GM12878 (cell line): ENCODE data around the gene MAST1. TPM values are rescaled to one million over a fixed set of nuclear protein-coding genes. Genes with fewer than 3 reads are reported as not detected.
A peak's percentile ranks its signal among the peaks of the same experiment; 100 is the strongest.

Source experiments
- ATF2 ChIP-seq: IDR thresholded peaks from 2 replicates; pipeline ENCODE4 v1.6.1; 2012; ENCODE audit warnings: low read length, inconsistent platforms
- BCL3 ChIP-seq: IDR thresholded peaks from 2 replicates; pipeline ENCODE4 v1.6.1; 2011; ENCODE audit warnings: borderline replicate concordance, low read depth, mild to moderate bottlenecking, moderate library complexity, low read length; ENCODE audit not compliant: insufficient read depth, poor library complexity, severe bottlenecking
- CHD1 ChIP-seq: IDR thresholded peaks from 2 replicates; pipeline ENCODE4 v1.6.1; 2012; ENCODE audit warnings: low read depth, low read length, improper control_type of control experiment
- CREM ChIP-seq: IDR thresholded peaks from 2 replicates; pipeline ENCODE4 v1.6.1; 2014; ENCODE audit warnings: antibody characterized with exemption, low read depth
- DPF2 ChIP-seq: fragments of 450-650 bp; IDR thresholded peaks from 2 replicates; pipeline ENCODE4 v1.6.1; 2017; ENCODE audit warnings: mild to moderate bottlenecking
- ELK1 ChIP-seq: IDR thresholded peaks from 2 replicates; pipeline ENCODE4 v1.6.1; 2012; ENCODE audit warnings: low read depth, low read length, improper control_type of control experiment
- FOS ChIP-seq: IDR thresholded peaks from 3 replicates; pipeline ENCODE4 v1.6.1; 2011; ENCODE audit warnings: borderline replicate concordance; ENCODE audit not compliant: insufficient read length; ENCODE audit errors: extremely low read depth
- FOXM1 ChIP-seq: IDR thresholded peaks from 2 replicates; pipeline ENCODE4 v1.6.1; 2012; ENCODE audit warnings: low read depth, mild to moderate bottlenecking, inconsistent platforms, low read length, moderate library complexity
- KDM1A ChIP-seq: fragments of 200-600 bp; sonication (generic); IDR thresholded peaks from 2 replicates; pipeline ENCODE4 v1.6.1; 2016; ENCODE audit warnings: borderline replicate concordance
- MTA2 ChIP-seq: fragments of 450-650 bp; IDR thresholded peaks from 2 replicates; pipeline ENCODE4 v1.6.1; 2016; ENCODE audit warnings: low read depth, mild to moderate bottlenecking, moderate library complexity
- MYC ChIP-seq: IDR thresholded peaks from 2 replicates; pipeline ENCODE4 v1.6.1; 2011; ENCODE audit warnings: mild to moderate bottlenecking, low read length, moderate library complexity, inconsistent platforms; ENCODE audit not compliant: insufficient read depth, insufficient replicate concordance, insufficient read length, severe bottlenecking
- NFYA ChIP-seq: IDR thresholded peaks from 2 replicates; pipeline ENCODE4 v1.6.1; 2011; ENCODE audit warnings: low read depth, mild to moderate bottlenecking, low read length, improper control_type of control experiment, borderline replicate concordance
- POLR2A ChIP-seq: IDR thresholded peaks from 2 replicates; pipeline ENCODE4 v1.6.1; 2011; ENCODE audit warnings: low read depth, mild to moderate bottlenecking, low read length
- POLR2AphosphoS5 ChIP-seq: IDR thresholded peaks from 2 replicates; pipeline ENCODE4 v1.6.1; 2011; ENCODE audit warnings: mild to moderate bottlenecking, low read length, inconsistent platforms
- TCF7 ChIP-seq: IDR thresholded peaks from 2 replicates; pipeline ENCODE4 v1.6.1; 2014; ENCODE audit warnings: antibody characterized with exemption, borderline replicate concordance
- ZBED1 ChIP-seq: IDR thresholded peaks from 2 replicates; pipeline ENCODE4 v1.6.1; 2016; ENCODE audit warnings: borderline replicate concordance
- ZNF217 ChIP-seq: fragments of 450-650 bp; IDR thresholded peaks from 2 replicates; pipeline ENCODE4 v1.6.1; 2017; ENCODE audit warnings: antibody characterized with exemption, mild to moderate bottlenecking
- polyA plus RNA-seq, 11 experiments: library from polyadenylated mRNA; depleted of rRNA in 4 of 11; unstranded in 6 of 11; stranded (reverse) in 5 of 11; fragments of >200 nt; fragmentation: Nextera tagmentation in 4 of 11; fragmentation: Illumina TruSeq in 1 of 11; extraction: Ambion mirVana in 4 of 11; extraction: Trizol in 1 of 11; gene quantifications; 1 replicate in 1 of 11; 2 replicates in 10 of 11; pipeline versions ENCODE4 v1.2.1 to v1.2.3, GENCODE V29; 2011 to 2016; ENCODE audit warnings: inconsistent platforms in 2 of 11, missing spikeins in 2 of 11, low read depth in 1 of 11
- total RNA-seq, 4 experiments: library from RNA; depleted of rRNA in 3 of 4; stranded (reverse); fragments of >200 nt in 3 of 4; fragmentation: Illumina TruSeq in 1 of 4; extraction: Trizol in 1 of 4; gene quantifications; 2 replicates each; pipeline versions ENCODE4 v1.2.1 to v1.2.3, GENCODE V29; 2013 to 2021
- TF ChIP-seq, protein P1 (sequence below): IDR thresholded peaks from 2 replicates; pipeline ENCODE4 v1.6.1; 2011; ENCODE audit warnings: mild to moderate bottlenecking, low read depth, low read length, moderate library complexity; ENCODE audit not compliant: insufficient replicate concordance
- TF ChIP-seq, protein P2 (sequence below): fragments of 450-650 bp; IDR thresholded peaks from 2 replicates; pipeline ENCODE4 v1.6.1; 2014; ENCODE audit warnings: mild to moderate bottlenecking
- TF ChIP-seq, protein P3 (sequence below): fragments of 450-650 bp; IDR thresholded peaks from 2 replicates; pipeline ENCODE4 v1.6.1; 2017; ENCODE audit warnings: low read depth, mild to moderate bottlenecking, moderate library complexity

Gene MAST1
- total and polyA plus RNA-seq, 10 of the 15 experiments (the other 5 are each of a cell fraction or from before 2014, with no cell fraction given) = 0.08 to 0.79 (median 0.44) TPM; not detected in 1

GRCh38 chr19:12789098-12789903 lies 49.0 kb upstream of the MAST1 start (continued):
- TF ChIP-seq POLR2AphosphoS5 (peak; percentile 28), DPF2 (peak; percentile 15), ATF2 (no peak), TCF7 (no peak), POLR2A (peak; percentile 75), ELK1 (0 out of 2 replicates have a peak, but pooled peaks have one; percentile 30), CHD1 (no peak), MYC (no peak), NFYA (no peak), CREM (no peak), BCL3 (peak; percentile 31), ZNF217 (peak; percentile 71; the same call in 1 of the 2 replicates), FOXM1 (no peak), MTA2 (no peak; the same call in 1 of the 2 replicates), ZBED1 (no peak; the same call in 1 of the 2 replicates), FOS (no peak), KDM1A (no peak)
- TF ChIP-seq, protein P1, sequence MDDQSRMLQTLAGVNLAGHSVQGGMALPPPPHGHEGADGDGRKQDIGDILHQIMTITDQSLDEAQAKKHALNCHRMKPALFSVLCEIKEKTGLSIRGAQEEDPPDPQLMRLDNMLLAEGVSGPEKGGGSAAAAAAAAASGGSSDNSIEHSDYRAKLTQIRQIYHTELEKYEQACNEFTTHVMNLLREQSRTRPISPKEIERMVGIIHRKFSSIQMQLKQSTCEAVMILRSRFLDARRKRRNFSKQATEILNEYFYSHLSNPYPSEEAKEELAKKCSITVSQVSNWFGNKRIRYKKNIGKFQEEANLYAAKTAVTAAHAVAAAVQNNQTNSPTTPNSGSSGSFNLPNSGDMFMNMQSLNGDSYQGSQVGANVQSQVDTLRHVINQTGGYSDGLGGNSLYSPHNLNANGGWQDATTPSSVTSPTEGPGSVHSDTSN = no peak
- TF ChIP-seq, protein P2, sequence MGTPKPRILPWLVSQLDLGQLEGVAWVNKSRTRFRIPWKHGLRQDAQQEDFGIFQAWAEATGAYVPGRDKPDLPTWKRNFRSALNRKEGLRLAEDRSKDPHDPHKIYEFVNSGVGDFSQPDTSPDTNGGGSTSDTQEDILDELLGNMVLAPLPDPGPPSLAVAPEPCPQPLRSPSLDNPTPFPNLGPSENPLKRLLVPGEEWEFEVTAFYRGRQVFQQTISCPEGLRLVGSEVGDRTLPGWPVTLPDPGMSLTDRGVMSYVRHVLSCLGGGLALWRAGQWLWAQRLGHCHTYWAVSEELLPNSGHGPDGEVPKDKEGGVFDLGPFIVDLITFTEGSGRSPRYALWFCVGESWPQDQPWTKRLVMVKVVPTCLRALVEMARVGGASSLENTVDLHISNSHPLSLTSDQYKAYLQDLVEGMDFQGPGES = no peak
- TF ChIP-seq, protein P3, sequence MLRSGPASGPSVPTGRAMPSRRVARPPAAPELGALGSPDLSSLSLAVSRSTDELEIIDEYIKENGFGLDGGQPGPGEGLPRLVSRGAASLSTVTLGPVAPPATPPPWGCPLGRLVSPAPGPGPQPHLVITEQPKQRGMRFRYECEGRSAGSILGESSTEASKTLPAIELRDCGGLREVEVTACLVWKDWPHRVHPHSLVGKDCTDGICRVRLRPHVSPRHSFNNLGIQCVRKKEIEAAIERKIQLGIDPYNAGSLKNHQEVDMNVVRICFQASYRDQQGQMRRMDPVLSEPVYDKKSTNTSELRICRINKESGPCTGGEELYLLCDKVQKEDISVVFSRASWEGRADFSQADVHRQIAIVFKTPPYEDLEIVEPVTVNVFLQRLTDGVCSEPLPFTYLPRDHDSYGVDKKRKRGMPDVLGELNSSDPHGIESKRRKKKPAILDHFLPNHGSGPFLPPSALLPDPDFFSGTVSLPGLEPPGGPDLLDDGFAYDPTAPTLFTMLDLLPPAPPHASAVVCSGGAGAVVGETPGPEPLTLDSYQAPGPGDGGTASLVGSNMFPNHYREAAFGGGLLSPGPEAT = peak; percentile 4; the same call in 1 of the 2 replicates
